ENCODE data around the gene ZRANB3.

DNA sequence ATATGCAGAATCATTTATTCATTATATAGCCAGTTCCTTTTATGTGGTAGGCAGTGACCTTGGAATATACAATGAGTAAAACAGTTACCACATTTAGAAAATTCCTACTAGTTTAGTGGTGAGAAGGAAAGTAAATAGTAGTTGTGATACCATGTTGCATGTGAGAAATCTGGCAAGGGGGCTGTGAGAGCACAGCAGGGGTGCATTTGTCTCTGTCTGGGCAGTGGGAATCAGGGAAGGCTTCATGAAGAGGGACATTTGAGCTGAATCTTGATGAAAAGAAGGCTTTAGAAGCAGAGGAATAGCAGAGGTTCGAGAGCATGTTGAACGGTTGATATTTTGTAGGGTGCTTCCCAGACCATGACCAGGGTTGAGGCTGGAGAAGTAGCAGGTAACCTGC, 400.3 kb downstream of the ZRANB3 start:
- TF ChIP-seq, protein P1, sequence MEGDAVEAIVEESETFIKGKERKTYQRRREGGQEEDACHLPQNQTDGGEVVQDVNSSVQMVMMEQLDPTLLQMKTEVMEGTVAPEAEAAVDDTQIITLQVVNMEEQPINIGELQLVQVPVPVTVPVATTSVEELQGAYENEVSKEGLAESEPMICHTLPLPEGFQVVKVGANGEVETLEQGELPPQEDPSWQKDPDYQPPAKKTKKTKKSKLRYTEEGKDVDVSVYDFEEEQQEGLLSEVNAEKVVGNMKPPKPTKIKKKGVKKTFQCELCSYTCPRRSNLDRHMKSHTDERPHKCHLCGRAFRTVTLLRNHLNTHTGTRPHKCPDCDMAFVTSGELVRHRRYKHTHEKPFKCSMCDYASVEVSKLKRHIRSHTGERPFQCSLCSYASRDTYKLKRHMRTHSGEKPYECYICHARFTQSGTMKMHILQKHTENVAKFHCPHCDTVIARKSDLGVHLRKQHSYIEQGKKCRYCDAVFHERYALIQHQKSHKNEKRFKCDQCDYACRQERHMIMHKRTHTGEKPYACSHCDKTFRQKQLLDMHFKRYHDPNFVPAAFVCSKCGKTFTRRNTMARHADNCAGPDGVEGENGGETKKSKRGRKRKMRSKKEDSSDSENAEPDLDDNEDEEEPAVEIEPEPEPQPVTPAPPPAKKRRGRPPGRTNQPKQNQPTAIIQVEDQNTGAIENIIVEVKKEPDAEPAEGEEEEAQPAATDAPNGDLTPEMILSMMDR (conservative IDR thresholded peaks at IDR 0.05 in 1 of 2, IDR thresholded peaks at IDR 0.05 in 1 of 2; ENCODE audit: low read depth in 1 of 2, low read length in 2 of 2) = no peak
- TF ChIP-seq EZH2 (IDR thresholded peaks at IDR 0.05; ENCODE audit: low read length, missing control alignments) = no peak
